Stomach (tissue), 4 donors: ENCODE results near the gene BRF1.

ENCODE experiments used
- EP300 ChIP-seq: sonication (generic); formaldehyde crosslinking; IDR thresholded peaks from one replicate; pipeline ENCODE4 v1.6.1; 2017; ENCODE audit warnings: antibody characterized with exemption
- POLR2A ChIP-seq, 4 donors: fragments of 450-650 bp; IDR thresholded peaks; one replicate each; pipeline ENCODE4 v1.6.1; 2016; ENCODE audit warnings: antibody characterized with exemption in 4 of 4, control low read depth in 2 of 4, mild to moderate bottlenecking in 1 of 4, moderate library complexity in 1 of 4
- POLR2AphosphoS5 ChIP-seq, 3 donors: sonication (generic); formaldehyde crosslinking; IDR thresholded peaks; one replicate each; pipeline ENCODE4 v1.6.1; 2016; ENCODE audit warnings: antibody characterized with exemption in 3 of 3
- TF ChIP-seq, protein P1 (sequence below), 7 experiments: fragments of 450-650 bp in 4 of 7; fragments of 200-600 bp in 3 of 7; sonication (generic) in 3 of 7; IDR thresholded peaks; one replicate each; pipeline ENCODE4 v1.5.1; 2016 to 2019; ENCODE audit warnings: antibody characterized with exemption in 7 of 7, control low read depth in 2 of 7, mild to moderate bottlenecking in 1 of 7

DNA sequence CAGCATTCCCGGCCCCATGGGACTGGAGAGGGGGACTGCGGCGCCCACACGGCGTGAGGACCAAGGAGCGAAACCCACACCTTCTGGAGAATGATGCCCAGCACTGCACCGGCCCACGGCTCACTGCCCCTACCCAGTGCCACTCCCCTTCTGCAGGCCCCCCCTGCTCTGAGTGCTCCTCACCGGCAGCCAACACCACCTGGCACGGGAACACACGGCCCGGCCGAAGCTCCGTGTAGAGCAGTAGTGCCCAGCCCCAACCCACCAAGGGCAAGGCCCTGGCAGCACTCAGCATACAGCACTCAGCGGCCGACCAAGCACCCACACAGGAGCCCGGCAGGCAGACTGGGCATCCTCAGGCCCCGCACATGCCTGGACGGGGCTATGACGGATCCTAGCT lies 39.0 kb downstream of the BRF1 start:
- TF ChIP-seq, protein P1, sequence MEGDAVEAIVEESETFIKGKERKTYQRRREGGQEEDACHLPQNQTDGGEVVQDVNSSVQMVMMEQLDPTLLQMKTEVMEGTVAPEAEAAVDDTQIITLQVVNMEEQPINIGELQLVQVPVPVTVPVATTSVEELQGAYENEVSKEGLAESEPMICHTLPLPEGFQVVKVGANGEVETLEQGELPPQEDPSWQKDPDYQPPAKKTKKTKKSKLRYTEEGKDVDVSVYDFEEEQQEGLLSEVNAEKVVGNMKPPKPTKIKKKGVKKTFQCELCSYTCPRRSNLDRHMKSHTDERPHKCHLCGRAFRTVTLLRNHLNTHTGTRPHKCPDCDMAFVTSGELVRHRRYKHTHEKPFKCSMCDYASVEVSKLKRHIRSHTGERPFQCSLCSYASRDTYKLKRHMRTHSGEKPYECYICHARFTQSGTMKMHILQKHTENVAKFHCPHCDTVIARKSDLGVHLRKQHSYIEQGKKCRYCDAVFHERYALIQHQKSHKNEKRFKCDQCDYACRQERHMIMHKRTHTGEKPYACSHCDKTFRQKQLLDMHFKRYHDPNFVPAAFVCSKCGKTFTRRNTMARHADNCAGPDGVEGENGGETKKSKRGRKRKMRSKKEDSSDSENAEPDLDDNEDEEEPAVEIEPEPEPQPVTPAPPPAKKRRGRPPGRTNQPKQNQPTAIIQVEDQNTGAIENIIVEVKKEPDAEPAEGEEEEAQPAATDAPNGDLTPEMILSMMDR (IDR thresholded peaks at IDR 0.05) = no peak
- TF ChIP-seq POLR2AphosphoS5 (IDR thresholded peaks at IDR 0.05) (no peak), POLR2A (IDR thresholded peaks at IDR 0.05) (no peak), EP300 (no peak)
